ENCODE measurements around the gene SEMA3B.

Gene SEMA3B

DNA sequence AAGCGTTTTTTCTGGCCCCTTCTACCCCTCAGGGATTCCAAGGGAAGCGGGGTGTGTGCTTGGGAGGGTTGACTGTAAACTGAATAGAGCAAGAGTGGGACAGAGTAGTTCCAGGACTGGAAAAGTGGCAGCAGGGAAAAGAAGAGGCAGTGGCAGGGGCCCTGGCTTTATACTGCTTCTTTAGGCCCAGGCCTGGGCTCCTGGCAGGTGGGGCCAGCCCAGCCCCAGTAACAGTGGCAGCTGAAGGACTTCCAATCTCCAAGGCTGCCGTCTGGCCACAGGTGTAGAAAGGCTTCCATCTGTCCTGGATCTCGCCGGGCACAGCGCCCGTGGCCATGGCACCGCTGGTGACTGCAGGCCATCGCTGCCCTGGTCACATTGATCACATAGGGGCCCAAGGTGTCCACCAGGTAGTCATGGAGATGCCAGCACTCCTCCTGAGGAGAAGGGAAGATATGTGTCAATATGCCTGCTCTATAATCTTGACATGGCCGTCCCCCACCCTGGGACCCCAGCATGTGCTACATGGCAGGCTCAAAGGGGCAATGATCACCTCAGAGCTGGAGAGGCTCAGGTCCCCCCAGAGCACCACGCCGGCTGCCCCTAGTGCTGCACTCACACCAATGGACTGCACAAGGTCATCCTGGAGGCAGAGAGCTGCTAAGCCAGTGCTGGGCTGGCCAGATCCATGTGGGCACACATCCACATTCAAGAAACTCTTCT, 24.3 kb downstream of the SEMA3B start:
- Histone ChIP-seq H3K4me2 (ENCODE audit: low read depth, low read length, poor library complexity, severe bottlenecking) (peak overlapping the region; percentile 84), H3K79me2 (ENCODE audit: insufficient read depth, low read length) (peaks cover 40% of the 10 kb centered on the region), H3K36me3 (ENCODE audit: insufficient read depth, low read length) (peaks cover 8% of the 10 kb centered on the region; the same call in 1 of the 2 replicates), H4K20me1 (ENCODE audit: insufficient read depth, low read length, poor library complexity, severe bottlenecking) (peaks cover 3% of the 10 kb centered on the region), H3K27me3 (ENCODE audit: insufficient read depth, low read length, poor library complexity, severe bottlenecking) (no peaks in the 10 kb centered on the region), H2AFZ (ENCODE audit: low read length) (no peak overlapping the region), H3K4me3 (ENCODE audit: low read length, poor library complexity, severe bottlenecking) (peak overlapping the region; percentile 72), H3K4me1 (ENCODE audit: insufficient read depth, low read length, poor library complexity, severe bottlenecking) (peaks cover 24% of the 10 kb centered on the region), H3K9me2 (replicated peaks; ENCODE audit: low read depth, low read length) (no peaks in the 10 kb centered on the region), H3K9me3 (ENCODE audit: insufficient read depth, low read depth, low read length) (no peaks in the 10 kb centered on the region), H3F3A (ENCODE audit: low read depth) (no peaks in the 10 kb centered on the region), H3K9ac (ENCODE audit: low read depth, low read length, poor library complexity, severe bottlenecking) (peak overlapping the region; percentile 74)
- TF ChIP-seq, protein P1, sequence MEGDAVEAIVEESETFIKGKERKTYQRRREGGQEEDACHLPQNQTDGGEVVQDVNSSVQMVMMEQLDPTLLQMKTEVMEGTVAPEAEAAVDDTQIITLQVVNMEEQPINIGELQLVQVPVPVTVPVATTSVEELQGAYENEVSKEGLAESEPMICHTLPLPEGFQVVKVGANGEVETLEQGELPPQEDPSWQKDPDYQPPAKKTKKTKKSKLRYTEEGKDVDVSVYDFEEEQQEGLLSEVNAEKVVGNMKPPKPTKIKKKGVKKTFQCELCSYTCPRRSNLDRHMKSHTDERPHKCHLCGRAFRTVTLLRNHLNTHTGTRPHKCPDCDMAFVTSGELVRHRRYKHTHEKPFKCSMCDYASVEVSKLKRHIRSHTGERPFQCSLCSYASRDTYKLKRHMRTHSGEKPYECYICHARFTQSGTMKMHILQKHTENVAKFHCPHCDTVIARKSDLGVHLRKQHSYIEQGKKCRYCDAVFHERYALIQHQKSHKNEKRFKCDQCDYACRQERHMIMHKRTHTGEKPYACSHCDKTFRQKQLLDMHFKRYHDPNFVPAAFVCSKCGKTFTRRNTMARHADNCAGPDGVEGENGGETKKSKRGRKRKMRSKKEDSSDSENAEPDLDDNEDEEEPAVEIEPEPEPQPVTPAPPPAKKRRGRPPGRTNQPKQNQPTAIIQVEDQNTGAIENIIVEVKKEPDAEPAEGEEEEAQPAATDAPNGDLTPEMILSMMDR (conservative IDR thresholded peaks at IDR 0.05; ENCODE audit: low read length) = no peak
- no peak for TF ChIP-seq EZH2phosphoT487 (IDR thresholded peaks at IDR 0.05; ENCODE audit: borderline replicate concordance)

- peaks cover 7% of the 10 kb centered on the region for H4K20me1 ChIP-seq (ENCODE audit: insufficient read depth, low read length, poor library complexity, severe bottlenecking)
- peaks cover 24% of the 10 kb centered on the region for H3K4me1 ChIP-seq (ENCODE audit: insufficient read depth, low read length, poor library complexity, severe bottlenecking)
- no peak overlapping the region for H3K4me3 ChIP-seq (ENCODE audit: low read length, poor library complexity, severe bottlenecking)
- H3K9me3 ChIP-seq (ENCODE audit: insufficient read depth, low read depth, low read length) = no peaks in the 10 kb centered on the region
- no peaks in the 10 kb centered on the region for H3K36me3 ChIP-seq (ENCODE audit: insufficient read depth, low read length)
- no peak for TF ChIP-seq EZH2phosphoT487 (IDR thresholded peaks at IDR 0.05; ENCODE audit: borderline replicate concordance)
- TF ChIP-seq, protein P1 (conservative IDR thresholded peaks at IDR 0.05; ENCODE audit: low read length) = no peak
- no peak overlapping the region for H3K4me2 ChIP-seq (ENCODE audit: low read depth, low read length, poor library complexity, severe bottlenecking)
- no peak overlapping the region for H3K9ac ChIP-seq (ENCODE audit: low read depth, low read length, poor library complexity, severe bottlenecking)
- H2AFZ ChIP-seq (ENCODE audit: low read length) = no peak overlapping the region
- no peaks in the 10 kb centered on the region for H3F3A ChIP-seq (ENCODE audit: low read depth)
- no peaks in the 10 kb centered on the region for H3K27me3 ChIP-seq (ENCODE audit: insufficient read depth, low read length, poor library complexity, severe bottlenecking)
- H3K9me2 ChIP-seq (replicated peaks; ENCODE audit: low read depth, low read length) = no peaks in the 10 kb centered on the region
- peaks cover 44% of the 10 kb centered on the region for H3K79me2 ChIP-seq (ENCODE audit: insufficient read depth, low read length)
These were observed 25.1 kb downstream of the SEMA3B start for GRCh38 chr3:50294089-50294488.

GRCh38 chr3:50294492-50295403, 25.8 kb downstream of the SEMA3B start:
- H3K4me1 ChIP-seq (ENCODE audit: insufficient read depth, low read length, poor library complexity, severe bottlenecking) = peaks cover 27% of the 10 kb centered on the region
- no peak overlapping the region for H3K4me2 ChIP-seq (ENCODE audit: low read depth, low read length, poor library complexity, severe bottlenecking)
- H3K79me2 ChIP-seq (ENCODE audit: insufficient read depth, low read length) = peaks cover 42% of the 10 kb centered on the region
- no peaks in the 10 kb centered on the region for H3K36me3 ChIP-seq (ENCODE audit: insufficient read depth, low read length)
- TF ChIP-seq EZH2phosphoT487 (IDR thresholded peaks at IDR 0.05; ENCODE audit: borderline replicate concordance) = no peak
- TF ChIP-seq, protein P1 (conservative IDR thresholded peaks at IDR 0.05; ENCODE audit: low read length) = no peak
- no peak overlapping the region for H2AFZ ChIP-seq (ENCODE audit: low read length)
- peaks cover 7% of the 10 kb centered on the region for H4K20me1 ChIP-seq (ENCODE audit: insufficient read depth, low read length, poor library complexity, severe bottlenecking)
- no peak overlapping the region for H3K4me3 ChIP-seq (ENCODE audit: low read length, poor library complexity, severe bottlenecking)
- no peaks in the 10 kb centered on the region for H3K27me3 ChIP-seq (ENCODE audit: insufficient read depth, low read length, poor library complexity, severe bottlenecking)
- H3K9me3 ChIP-seq (ENCODE audit: insufficient read depth, low read depth, low read length) = no peaks in the 10 kb centered on the region
- no peaks in the 10 kb centered on the region for H3K9me2 ChIP-seq (replicated peaks; ENCODE audit: low read depth, low read length)
- no peaks in the 10 kb centered on the region for H3F3A ChIP-seq (ENCODE audit: low read depth)
- no peak overlapping the region for H3K9ac ChIP-seq (ENCODE audit: low read depth, low read length, poor library complexity, severe bottlenecking)
